GM23338 (cell line): ENCODE results near the gene FAT1.

Source experiments
- CREB1 ChIP-seq: fragments of 250-450 bp; sonication (Bioruptor Pico); IDR thresholded peaks from 2 replicates; pipeline ENCODE4 v1.5.0; 2020; ENCODE audit warnings: low read depth, mild to moderate bottlenecking, moderate library complexity
- EZH2 ChIP-seq: fragments of 200-600 bp; sonication (generic); IDR thresholded peaks from one replicate; pipeline ENCODE4 v1.8.0; 2017; ENCODE audit warnings: antibody characterized with exemption, mild to moderate bottlenecking, low read depth; ENCODE audit not compliant: unreplicated experiment
- EZH2phosphoT487 ChIP-seq: fragments of 200-600 bp; sonication (generic); IDR thresholded peaks from one replicate; pipeline ENCODE4 v1.8.1; 2018; ENCODE audit warnings: antibody characterized with exemption; ENCODE audit not compliant: unreplicated experiment
- NANOG ChIP-seq: IDR thresholded peaks from 2 replicates; pipeline ENCODE4 v1.6.1; 2016; ENCODE audit warnings: antibody characterized with exemption, borderline replicate concordance
- POLR2AphosphoS5 ChIP-seq: IDR thresholded peaks from 2 replicates; pipeline ENCODE4 v1.6.1; 2016; ENCODE audit warnings: antibody characterized with exemption, low read depth
- TF ChIP-seq, protein P1 (sequence below), 2 experiments: fragments of 200-600 bp in 1 of 2; sonication (generic) in 1 of 2; conservative IDR thresholded peaks; 2 replicates each; pipeline versions ENCODE4 v1.5.1 to v1.6.1; 2016 to 2017; ENCODE audit warnings: antibody characterized with exemption in 2 of 2, low read depth in 2 of 2, mild to moderate bottlenecking in 2 of 2, moderate library complexity in 1 of 2
- TF ChIP-seq, protein P2 (sequence below): IDR thresholded peaks from one replicate; pipeline ENCODE4 v1.6.1; 2018; ENCODE audit warnings: antibody characterized with exemption; ENCODE audit not compliant: unreplicated experiment

DNA sequence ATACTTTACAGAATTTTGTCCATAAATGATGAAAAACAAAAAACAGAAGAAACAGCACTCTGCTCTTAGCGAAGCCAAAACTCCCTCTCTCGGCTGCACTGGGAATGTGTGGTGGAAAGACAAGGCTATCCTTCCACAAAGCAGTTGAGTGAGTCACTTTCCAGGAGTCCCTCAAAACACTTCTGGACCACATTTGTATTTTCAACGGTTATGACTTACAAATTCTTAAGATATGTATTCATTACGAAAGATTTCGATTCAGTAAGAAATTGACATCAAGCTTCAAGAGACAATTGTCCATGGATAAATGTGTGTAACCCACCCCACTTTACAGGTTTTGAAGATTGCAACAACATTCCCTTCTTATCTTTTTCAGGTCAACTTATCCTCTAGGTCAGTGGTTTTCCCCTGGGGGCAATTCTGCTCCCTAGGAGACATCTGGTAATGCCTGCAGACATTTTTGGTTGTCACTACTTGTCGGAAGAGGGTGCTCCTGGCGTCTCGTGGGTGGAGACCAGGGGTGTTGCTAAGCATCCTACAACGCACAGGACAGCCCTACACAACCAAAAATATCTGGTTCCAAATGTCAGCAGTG, 101.6 kb downstream of the FAT1 start:
- TF ChIP-seq, protein P1, sequence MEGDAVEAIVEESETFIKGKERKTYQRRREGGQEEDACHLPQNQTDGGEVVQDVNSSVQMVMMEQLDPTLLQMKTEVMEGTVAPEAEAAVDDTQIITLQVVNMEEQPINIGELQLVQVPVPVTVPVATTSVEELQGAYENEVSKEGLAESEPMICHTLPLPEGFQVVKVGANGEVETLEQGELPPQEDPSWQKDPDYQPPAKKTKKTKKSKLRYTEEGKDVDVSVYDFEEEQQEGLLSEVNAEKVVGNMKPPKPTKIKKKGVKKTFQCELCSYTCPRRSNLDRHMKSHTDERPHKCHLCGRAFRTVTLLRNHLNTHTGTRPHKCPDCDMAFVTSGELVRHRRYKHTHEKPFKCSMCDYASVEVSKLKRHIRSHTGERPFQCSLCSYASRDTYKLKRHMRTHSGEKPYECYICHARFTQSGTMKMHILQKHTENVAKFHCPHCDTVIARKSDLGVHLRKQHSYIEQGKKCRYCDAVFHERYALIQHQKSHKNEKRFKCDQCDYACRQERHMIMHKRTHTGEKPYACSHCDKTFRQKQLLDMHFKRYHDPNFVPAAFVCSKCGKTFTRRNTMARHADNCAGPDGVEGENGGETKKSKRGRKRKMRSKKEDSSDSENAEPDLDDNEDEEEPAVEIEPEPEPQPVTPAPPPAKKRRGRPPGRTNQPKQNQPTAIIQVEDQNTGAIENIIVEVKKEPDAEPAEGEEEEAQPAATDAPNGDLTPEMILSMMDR (conservative IDR thresholded peaks at IDR 0.05; ENCODE audit: low read depth in 2 of 2), result no peak
- TF ChIP-seq POLR2AphosphoS5 (no peak), EZH2phosphoT487 (no peak), EZH2 (no peak), NANOG (no peak), CREB1 (CRISPR knock-in tag) (no peak)
- TF ChIP-seq, protein P2, sequence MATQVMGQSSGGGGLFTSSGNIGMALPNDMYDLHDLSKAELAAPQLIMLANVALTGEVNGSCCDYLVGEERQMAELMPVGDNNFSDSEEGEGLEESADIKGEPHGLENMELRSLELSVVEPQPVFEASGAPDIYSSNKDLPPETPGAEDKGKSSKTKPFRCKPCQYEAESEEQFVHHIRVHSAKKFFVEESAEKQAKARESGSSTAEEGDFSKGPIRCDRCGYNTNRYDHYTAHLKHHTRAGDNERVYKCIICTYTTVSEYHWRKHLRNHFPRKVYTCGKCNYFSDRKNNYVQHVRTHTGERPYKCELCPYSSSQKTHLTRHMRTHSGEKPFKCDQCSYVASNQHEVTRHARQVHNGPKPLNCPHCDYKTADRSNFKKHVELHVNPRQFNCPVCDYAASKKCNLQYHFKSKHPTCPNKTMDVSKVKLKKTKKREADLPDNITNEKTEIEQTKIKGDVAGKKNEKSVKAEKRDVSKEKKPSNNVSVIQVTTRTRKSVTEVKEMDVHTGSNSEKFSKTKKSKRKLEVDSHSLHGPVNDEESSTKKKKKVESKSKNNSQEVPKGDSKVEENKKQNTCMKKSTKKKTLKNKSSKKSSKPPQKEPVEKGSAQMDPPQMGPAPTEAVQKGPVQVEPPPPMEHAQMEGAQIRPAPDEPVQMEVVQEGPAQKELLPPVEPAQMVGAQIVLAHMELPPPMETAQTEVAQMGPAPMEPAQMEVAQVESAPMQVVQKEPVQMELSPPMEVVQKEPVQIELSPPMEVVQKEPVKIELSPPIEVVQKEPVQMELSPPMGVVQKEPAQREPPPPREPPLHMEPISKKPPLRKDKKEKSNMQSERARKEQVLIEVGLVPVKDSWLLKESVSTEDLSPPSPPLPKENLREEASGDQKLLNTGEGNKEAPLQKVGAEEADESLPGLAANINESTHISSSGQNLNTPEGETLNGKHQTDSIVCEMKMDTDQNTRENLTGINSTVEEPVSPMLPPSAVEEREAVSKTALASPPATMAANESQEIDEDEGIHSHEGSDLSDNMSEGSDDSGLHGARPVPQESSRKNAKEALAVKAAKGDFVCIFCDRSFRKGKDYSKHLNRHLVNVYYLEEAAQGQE, result no peak
